Neural cell (in vitro differentiated cells): ENCODE data around the gene SIDT1.

Source experiments
- MXI1 ChIP-seq: fragments of 450-650 bp; conservative IDR thresholded peaks from 2 replicates; pipeline ENCODE4 v1.6.1; 2014; ENCODE audit warnings: antibody characterized with exemption, mild to moderate bottlenecking; ENCODE audit not compliant: poor library complexity, severe bottlenecking
- TF ChIP-seq, protein P1 (sequence below): fragments of 450-650 bp; IDR thresholded peaks from 2 replicates; pipeline ENCODE4 v1.5.1; 2014; ENCODE audit warnings: antibody characterized with exemption, mild to moderate bottlenecking, moderate library complexity; ENCODE audit not compliant: poor library complexity, severe bottlenecking
- TF ChIP-seq, protein P2 (sequence below): IDR thresholded peaks from 2 replicates; pipeline ENCODE4 v1.6.1; 2012; ENCODE audit warnings: borderline replicate concordance

DNA sequence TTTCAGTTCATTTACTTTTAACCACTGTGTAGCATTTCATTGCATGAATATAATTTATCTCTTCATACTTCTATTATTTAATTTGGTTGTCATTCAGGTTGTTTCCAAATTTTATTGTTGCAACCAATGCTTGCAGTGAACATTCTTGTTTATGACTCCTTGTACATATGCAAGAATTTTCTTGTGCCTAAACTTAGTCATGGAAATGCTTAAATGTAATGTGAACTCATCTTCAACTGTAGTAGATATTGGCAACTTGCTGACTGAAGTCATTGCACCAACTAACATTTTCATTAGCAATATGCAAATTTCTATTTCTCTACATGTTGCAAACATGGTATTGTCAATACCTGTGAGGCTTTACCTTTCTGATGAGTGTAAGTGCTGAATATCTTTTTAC, 26.7 kb downstream of the SIDT1 start:
- TF ChIP-seq, protein P1, sequence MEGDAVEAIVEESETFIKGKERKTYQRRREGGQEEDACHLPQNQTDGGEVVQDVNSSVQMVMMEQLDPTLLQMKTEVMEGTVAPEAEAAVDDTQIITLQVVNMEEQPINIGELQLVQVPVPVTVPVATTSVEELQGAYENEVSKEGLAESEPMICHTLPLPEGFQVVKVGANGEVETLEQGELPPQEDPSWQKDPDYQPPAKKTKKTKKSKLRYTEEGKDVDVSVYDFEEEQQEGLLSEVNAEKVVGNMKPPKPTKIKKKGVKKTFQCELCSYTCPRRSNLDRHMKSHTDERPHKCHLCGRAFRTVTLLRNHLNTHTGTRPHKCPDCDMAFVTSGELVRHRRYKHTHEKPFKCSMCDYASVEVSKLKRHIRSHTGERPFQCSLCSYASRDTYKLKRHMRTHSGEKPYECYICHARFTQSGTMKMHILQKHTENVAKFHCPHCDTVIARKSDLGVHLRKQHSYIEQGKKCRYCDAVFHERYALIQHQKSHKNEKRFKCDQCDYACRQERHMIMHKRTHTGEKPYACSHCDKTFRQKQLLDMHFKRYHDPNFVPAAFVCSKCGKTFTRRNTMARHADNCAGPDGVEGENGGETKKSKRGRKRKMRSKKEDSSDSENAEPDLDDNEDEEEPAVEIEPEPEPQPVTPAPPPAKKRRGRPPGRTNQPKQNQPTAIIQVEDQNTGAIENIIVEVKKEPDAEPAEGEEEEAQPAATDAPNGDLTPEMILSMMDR, result no peak
- no peak for TF ChIP-seq MXI1
- TF ChIP-seq, protein P2, sequence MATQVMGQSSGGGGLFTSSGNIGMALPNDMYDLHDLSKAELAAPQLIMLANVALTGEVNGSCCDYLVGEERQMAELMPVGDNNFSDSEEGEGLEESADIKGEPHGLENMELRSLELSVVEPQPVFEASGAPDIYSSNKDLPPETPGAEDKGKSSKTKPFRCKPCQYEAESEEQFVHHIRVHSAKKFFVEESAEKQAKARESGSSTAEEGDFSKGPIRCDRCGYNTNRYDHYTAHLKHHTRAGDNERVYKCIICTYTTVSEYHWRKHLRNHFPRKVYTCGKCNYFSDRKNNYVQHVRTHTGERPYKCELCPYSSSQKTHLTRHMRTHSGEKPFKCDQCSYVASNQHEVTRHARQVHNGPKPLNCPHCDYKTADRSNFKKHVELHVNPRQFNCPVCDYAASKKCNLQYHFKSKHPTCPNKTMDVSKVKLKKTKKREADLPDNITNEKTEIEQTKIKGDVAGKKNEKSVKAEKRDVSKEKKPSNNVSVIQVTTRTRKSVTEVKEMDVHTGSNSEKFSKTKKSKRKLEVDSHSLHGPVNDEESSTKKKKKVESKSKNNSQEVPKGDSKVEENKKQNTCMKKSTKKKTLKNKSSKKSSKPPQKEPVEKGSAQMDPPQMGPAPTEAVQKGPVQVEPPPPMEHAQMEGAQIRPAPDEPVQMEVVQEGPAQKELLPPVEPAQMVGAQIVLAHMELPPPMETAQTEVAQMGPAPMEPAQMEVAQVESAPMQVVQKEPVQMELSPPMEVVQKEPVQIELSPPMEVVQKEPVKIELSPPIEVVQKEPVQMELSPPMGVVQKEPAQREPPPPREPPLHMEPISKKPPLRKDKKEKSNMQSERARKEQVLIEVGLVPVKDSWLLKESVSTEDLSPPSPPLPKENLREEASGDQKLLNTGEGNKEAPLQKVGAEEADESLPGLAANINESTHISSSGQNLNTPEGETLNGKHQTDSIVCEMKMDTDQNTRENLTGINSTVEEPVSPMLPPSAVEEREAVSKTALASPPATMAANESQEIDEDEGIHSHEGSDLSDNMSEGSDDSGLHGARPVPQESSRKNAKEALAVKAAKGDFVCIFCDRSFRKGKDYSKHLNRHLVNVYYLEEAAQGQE, result no peak
